AG09319 (cell line): ENCODE measurements around the gene SDCBP2.

Experiments used
- DNase-seq: peaks from one replicate; pipeline ENCODE4 v3.0.0-alpha.2; 2010; ENCODE audit warnings: low read depth; ENCODE audit errors: extremely low read depth
- CTCF ChIP-seq: IDR thresholded peaks from 2 replicates; pipeline ENCODE4 v1.5.1; 2011; ENCODE audit warnings: low read depth, mild to moderate bottlenecking, inconsistent platforms, low read length, moderate library complexity

SDCBP2 gene

GRCh38 chr20:1274485-1275311, 54.2 kb downstream of the SDCBP2 start:
- TF ChIP-seq CTCF = no peak
- DNase-seq = no peak

GRCh38 chr20:1273366-1273765, 55.6 kb downstream of the SDCBP2 start:
- DNase-seq = no peak
- no peak for TF ChIP-seq CTCF

GRCh38 chr20:1272368-1273100, 56.4 kb downstream of the SDCBP2 start:
- no peak for DNase-seq
- TF ChIP-seq CTCF = no peak

- DNase-seq = no peak
- no peak for TF ChIP-seq CTCF
Observed at GRCh38 chr20:1269850-1270249, 59.1 kb downstream of the SDCBP2 start.

- no peak for DNase-seq
- TF ChIP-seq CTCF = no peak
Observed at GRCh38 chr20:1269235-1269634, 59.7 kb downstream of the SDCBP2 start.

GRCh38 chr20:1267809-1268374, 61.0 kb downstream of the SDCBP2 start:
- DNase-seq = no peak
- no peak for TF ChIP-seq CTCF

GRCh38 chr20:1267161-1267560, 61.8 kb downstream of the SDCBP2 start:
- no peak for DNase-seq
- no peak for TF ChIP-seq CTCF
